HepG2 (cell line): ENCODE measurements around the gene FGFR3. TPM values are rescaled to one million over a fixed set of nuclear protein-coding genes. Genes with fewer than 3 reads are reported as not detected.
A peak's percentile ranks its signal among the peaks of the same experiment; 100 is the strongest.

Experiments
- ETV5 ChIP-seq: IDR thresholded peaks from 2 replicates; pipeline ENCODE4 v1.6.1; 2018; ENCODE audit warnings: missing biosample characterization, missing genetic modification reagents, inconsistent platforms, borderline replicate concordance
- MED1 ChIP-seq: sonication (generic); formaldehyde crosslinking; IDR thresholded peaks from 2 replicates; pipeline ENCODE4 v1.4.0; 2020; ENCODE audit warnings: missing genetic modification reagents
- RAD21 ChIP-seq: fragments of 450-650 bp; formaldehyde crosslinking; IDR thresholded peaks from 2 replicates; pipeline ENCODE4 v1.5.0; 2020; ENCODE audit warnings: mild to moderate bottlenecking
- RBM39 ChIP-seq: fragments of 200-400 bp; formaldehyde crosslinking; IDR thresholded peaks from one replicate; pipeline ENCODE4 v1.6.1; 2018; ENCODE audit warnings: antibody characterized with exemption, mild to moderate bottlenecking, low read depth, low read length; ENCODE audit not compliant: poor library complexity, severe bottlenecking
- RCOR2 ChIP-seq: IDR thresholded peaks from 2 replicates; pipeline ENCODE4 v1.6.1; 2016; ENCODE audit warnings: missing biosample characterization, missing genetic modification reagents
- SAFB2 ChIP-seq: sonication (generic); formaldehyde crosslinking; IDR thresholded peaks from 2 replicates; pipeline ENCODE4 v1.5.1; 2020; ENCODE audit warnings: missing genetic modification reagents, low read depth, mild to moderate bottlenecking, borderline replicate concordance
- SALL2 ChIP-seq: sonication (generic); formaldehyde crosslinking; IDR thresholded peaks from 2 replicates; pipeline ENCODE4 v1.8.1; 2023; ENCODE audit warnings: mild to moderate bottlenecking, missing genetic modification reagents, inconsistent platforms
- THAP11 ChIP-seq: IDR thresholded peaks from 2 replicates; pipeline ENCODE4 v1.6.1; 2016; ENCODE audit warnings: missing biosample characterization, missing genetic modification reagents
- ZBTB38 ChIP-seq: sonication (generic); formaldehyde crosslinking; IDR thresholded peaks from 2 replicates; pipeline ENCODE4 v1.5.1; 2020; ENCODE audit warnings: mild to moderate bottlenecking, missing genetic modification reagents
- ZNF350 ChIP-seq: sonication (generic); formaldehyde crosslinking; IDR thresholded peaks from 2 replicates; pipeline ENCODE4 v1.4.0; 2020; ENCODE audit warnings: mild to moderate bottlenecking, low read depth, missing genetic modification reagents, borderline replicate concordance
- ZNF484 ChIP-seq: sonication (generic); formaldehyde crosslinking; IDR thresholded peaks from 2 replicates; pipeline ENCODE4 v1.5.1; 2020; ENCODE audit warnings: mild to moderate bottlenecking, low read depth, missing genetic modification reagents, borderline replicate concordance
- ZNF547 ChIP-seq: sonication (generic); formaldehyde crosslinking; IDR thresholded peaks from 2 replicates; pipeline ENCODE4 v1.5.1; 2020; ENCODE audit warnings: mild to moderate bottlenecking, missing genetic modification reagents
- ZNF549 ChIP-seq: sonication (generic); formaldehyde crosslinking; IDR thresholded peaks from 2 replicates; pipeline ENCODE4 v1.5.0; 2020; ENCODE audit warnings: missing genetic modification reagents
- ZNF710 ChIP-seq: sonication (generic); formaldehyde crosslinking; IDR thresholded peaks from 2 replicates; pipeline ENCODE4 v1.5.0; 2020; ENCODE audit warnings: mild to moderate bottlenecking, missing genetic modification reagents, borderline replicate concordance
- ZNF766 ChIP-seq: sonication (generic); formaldehyde crosslinking; IDR thresholded peaks from 2 replicates; pipeline ENCODE4 v1.5.0; 2020; ENCODE audit warnings: missing genetic modification reagents, borderline replicate concordance
- ZNF883 ChIP-seq: sonication (generic); formaldehyde crosslinking; IDR thresholded peaks from 2 replicates; pipeline ENCODE4 v1.5.1; 2020; ENCODE audit warnings: mild to moderate bottlenecking, missing genetic modification reagents; ENCODE audit errors: not compliant biosample characterization
- polyA plus RNA-seq, 8 experiments: library from polyadenylated mRNA; depleted of rRNA in 3 of 8; stranded (reverse) in 7 of 8; unstranded in 1 of 8; fragments of >200 nt; fragmentation: Illumina TruSeq in 4 of 8; extraction: Trizol in 4 of 8; gene quantifications; 2 replicates each; pipeline versions ENCODE4 v1.2.1 to v1.2.3, GENCODE V29; 2011 to 2016; ENCODE audit warnings: low read depth in 4 of 8, missing spikeins in 1 of 8, mixed read lengths in 1 of 8; ENCODE audit not compliant: insufficient read depth in 1 of 8
- total RNA-seq, 5 experiments: library from RNA; depleted of rRNA; stranded (reverse); fragments of >200 nt; fragmentation: Illumina TruSeq; extraction: Trizol; gene quantifications; 2 replicates each; pipeline ENCODE4 v1.2.3, GENCODE V29; 2016; ENCODE audit warnings: low read depth in 1 of 5
- TF ChIP-seq, protein P1 (sequence below): sonication (generic); formaldehyde crosslinking; IDR thresholded peaks from 2 replicates; pipeline ENCODE4 v1.4.0; 2020; ENCODE audit warnings: mild to moderate bottlenecking, missing genetic modification reagents

The FGFR3 gene
- total and polyA plus RNA-seq, 2 of the 13 experiments (the other 11 are each of a cell fraction or from before 2014, with no cell fraction given) = 103 to 109 TPM

DNA sequence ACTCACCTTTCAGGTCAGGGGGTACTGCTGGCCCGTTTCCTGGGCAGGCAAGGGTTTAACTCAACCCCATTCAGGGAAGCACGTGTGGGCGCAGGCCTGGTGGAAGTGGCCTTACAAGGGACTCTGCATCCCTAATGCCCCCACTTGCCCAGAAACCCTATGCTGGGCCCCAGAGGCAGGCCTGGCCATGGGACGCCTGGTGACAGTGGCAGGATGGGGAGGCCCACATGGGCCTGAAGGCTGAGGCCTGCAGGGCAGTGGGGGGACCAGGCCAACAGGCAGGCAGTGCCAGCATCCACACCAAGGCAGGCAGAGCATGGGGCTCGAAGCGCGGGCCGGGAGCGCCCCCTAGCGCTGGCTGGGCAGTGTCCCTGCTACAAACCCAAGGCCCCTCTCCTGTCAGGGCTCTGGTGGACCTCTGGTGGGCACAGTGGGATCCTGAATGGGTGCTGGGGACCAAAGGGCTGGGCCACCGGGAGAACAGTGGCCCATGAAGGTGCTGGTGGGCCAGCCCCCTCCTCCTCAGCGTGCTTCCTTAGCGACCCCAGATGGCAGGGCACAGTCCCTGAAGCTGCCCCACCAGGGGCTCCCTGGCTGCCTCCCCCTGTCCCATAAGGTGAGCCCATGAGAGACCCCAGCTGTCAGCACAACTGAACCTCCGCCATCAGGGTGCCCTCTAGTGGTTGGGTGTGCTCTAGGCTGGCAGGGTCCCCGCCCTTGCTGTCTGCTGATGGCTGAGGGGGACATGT lies 16.8 kb downstream of the FGFR3 start (continued):
- TF ChIP-seq, protein P1, sequence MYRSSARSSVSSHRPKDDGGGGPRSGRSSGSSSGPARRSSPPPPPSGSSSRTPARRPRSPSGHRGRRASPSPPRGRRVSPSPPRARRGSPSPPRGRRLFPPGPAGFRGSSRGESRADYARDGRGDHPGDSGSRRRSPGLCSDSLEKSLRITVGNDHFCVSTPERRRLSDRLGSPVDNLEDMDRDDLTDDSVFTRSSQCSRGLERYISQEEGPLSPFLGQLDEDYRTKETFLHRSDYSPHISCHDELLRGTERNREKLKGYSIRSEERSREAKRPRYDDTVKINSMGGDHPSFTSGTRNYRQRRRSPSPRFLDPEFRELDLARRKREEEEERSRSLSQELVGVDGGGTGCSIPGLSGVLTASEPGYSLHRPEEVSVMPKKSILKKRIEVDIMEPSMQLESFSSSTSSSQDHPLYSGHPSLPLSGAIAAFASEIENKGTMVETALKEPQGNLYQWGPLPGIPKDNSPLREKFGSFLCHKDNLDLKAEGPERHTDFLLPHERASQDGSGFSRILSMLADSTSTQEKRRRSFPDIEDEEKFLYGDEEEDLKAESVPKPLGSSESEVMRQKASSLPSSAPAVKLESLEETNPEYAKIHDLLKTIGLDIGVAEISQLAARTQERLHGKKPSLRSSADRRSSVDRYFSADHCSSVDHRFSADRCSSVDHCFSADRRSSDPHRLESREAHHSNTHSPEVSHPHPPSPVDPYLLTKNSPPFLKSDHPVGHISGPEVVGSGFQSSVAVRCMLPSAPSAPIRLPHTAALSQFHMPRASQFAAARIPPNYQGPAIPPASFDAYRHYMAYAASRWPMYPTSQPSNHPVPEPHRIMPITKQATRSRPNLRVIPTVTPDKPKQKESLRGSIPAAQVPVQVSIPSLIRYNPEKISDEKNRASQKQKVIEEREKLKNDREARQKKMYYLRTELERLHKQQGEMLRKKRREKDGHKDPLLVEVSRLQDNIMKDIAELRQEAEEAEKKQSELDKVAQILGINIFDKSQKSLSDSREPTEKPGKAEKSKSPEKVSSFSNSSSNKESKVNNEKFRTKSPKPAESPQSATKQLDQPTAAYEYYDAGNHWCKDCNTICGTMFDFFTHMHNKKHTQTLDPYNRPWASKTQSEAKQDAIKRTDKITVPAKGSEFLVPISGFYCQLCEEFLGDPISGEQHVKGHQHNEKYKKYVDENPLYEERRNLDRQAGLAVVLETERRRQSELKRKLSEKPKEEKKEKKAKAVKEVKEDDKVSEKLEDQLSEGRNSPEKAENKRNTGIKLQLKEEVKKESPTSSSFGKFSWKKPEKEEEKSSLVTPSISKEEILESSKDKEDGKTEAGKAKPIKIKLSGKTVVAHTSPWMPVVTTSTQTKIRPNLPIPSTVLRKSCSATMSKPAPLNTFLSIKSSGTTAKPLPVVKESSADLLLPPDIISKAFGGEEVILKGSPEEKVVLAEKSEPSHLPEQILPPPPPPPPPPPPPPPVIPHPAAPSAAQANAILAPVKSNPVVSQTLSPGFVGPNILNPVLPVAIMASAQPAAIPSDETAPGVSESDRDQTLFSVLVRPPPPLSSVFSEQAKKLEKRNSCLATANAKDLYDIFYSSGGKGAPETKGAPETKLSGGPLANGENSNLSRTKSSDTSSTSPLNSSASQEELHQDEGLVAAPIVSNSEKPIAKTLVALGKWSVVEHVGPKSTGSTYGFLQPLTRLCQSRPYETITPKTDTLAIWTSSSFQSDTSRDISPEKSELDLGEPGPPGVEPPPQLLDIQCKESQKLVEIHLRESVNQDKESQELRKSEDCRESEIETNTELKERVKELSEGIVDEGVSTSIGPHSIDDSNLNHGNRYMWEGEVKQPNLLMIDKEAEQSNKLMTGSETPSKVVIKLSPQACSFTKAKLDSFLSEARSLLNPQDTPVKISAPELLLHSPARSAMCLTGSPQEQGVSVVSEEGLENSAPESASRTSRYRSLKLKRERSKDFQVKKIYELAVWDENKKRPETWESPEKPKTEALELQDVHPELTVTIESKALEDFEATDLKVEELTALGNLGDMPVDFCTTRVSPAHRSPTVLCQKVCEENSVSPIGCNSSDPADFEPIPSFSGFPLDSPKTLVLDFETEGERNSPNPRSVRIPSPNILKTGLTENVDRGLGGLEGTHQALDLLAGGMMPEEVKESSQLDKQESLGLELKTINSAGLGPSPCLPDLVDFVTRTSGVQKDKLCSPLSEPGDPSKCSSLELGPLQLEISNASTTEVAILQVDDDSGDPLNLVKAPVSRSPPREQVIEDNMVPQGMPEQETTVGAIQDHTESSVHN (CRISPR knock-in tag) = peak; percentile 37; the same call in 1 of the 2 replicates
- peak; percentile 29; the same call in 1 of the 2 replicates for TF ChIP-seq ZNF710
- TF ChIP-seq ZNF350 (CRISPR knock-in tag) = peak; percentile 75; the same call in 1 of the 2 replicates
- TF ChIP-seq ZNF766 (CRISPR knock-in tag) = 0 out of 2 replicates have a peak, but pooled peaks have one; percentile 19
- TF ChIP-seq ZBTB38 = peak; percentile 76; the same call in 1 of the 2 replicates
- TF ChIP-seq SAFB2 (CRISPR knock-in tag) = 0 out of 2 replicates have a peak, but pooled peaks have one; percentile 52
- peak; percentile 54; the same call in 1 of the 2 replicates for TF ChIP-seq MED1 (CRISPR knock-in tag)
- TF ChIP-seq THAP11 = peak; percentile 50; the same call in 1 of the 2 replicates
- TF ChIP-seq RAD21 = peak; percentile 99
- peak; percentile 87 for TF ChIP-seq RBM39
- TF ChIP-seq ZNF883 (CRISPR knock-in tag) = peak; percentile 42
- TF ChIP-seq RCOR2 (CRISPR knock-in tag) = peak; percentile 14; the same call in 1 of the 2 replicates
- TF ChIP-seq ETV5 = 0 out of 2 replicates have a peak, but pooled peaks have one; percentile 35
- TF ChIP-seq ZNF484 = no peak
- TF ChIP-seq ZNF549 (CRISPR knock-in tag) = no peak
- TF ChIP-seq ZNF547 (CRISPR knock-in tag) = peak; percentile 92
- TF ChIP-seq SALL2 (CRISPR knock-in tag) = peak; percentile 38; the same call in 1 of the 2 replicates
